Measurements from ENCODE around the gene PRKAG2. TPM values are rescaled to one million over a fixed set of nuclear protein-coding genes. Genes with fewer than 3 reads are reported as not detected.

The PRKAG2 gene
- total RNA-seq, 1 experiment from 2014 or later: 73.9 TPM

DNA sequence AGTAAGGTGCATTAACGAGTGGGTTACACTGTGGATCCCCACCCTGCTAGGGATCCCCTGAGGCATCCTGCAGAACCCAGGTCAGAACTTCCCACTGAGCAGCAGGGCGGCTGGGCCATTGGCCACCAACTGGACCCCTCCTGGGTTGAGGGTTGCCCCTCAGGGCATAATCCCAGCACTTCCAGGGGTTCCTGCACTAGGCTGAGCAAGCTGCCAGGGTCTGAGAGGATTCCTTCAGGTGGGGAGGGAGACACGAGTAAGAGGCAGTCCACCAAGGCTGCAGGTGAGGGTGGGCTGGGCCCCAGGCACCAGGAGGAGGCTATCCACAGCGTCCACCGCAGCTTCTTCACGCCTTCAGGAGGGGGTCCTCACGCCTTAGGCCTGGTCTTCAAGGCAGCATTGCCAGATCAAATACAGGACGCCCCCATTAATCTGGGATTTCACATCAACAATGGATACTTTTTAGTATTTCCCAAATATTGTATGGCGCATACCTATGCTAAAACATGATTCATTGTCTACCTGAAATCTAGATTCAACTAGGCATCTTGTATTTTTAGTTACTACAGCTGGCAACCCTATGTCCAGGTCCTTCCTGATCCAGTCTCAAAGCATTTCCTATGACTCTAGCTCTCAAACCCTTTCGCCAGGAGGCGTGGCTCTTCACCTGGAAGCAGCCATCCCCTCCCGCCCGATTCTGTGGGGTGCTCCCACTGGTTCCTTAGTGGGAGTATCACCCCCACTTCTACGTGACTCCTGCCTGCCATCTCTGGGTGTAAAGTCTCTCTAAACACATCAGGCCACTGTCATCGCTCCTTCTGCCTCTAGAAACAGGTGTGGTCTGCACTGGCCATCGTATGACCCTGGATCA is 4.1 kb downstream of the PRKAG2 start:
- Mint-ChIP-seq H3K9me3 (ENCODE audit: unreplicated experiment) (no peaks in the 10 kb centered on the region), H3K4me1 (ENCODE audit: insufficient read depth, unreplicated experiment) (no peaks in the 10 kb centered on the region), H3K36me3 (ENCODE audit: insufficient read depth, unreplicated experiment) (peaks cover 5% of the 10 kb centered on the region), H3K27ac (ENCODE audit: low read depth, unreplicated experiment) (no peak overlapping the region), H3K27me3 (ENCODE audit: insufficient read depth, unreplicated experiment) (no peaks in the 10 kb centered on the region), H3K4me3 (ENCODE audit: unreplicated experiment) (no peak overlapping the region)
- no TSS peak for BruUV-seq (replicated peaks)
- TF ChIP-seq, protein P1, sequence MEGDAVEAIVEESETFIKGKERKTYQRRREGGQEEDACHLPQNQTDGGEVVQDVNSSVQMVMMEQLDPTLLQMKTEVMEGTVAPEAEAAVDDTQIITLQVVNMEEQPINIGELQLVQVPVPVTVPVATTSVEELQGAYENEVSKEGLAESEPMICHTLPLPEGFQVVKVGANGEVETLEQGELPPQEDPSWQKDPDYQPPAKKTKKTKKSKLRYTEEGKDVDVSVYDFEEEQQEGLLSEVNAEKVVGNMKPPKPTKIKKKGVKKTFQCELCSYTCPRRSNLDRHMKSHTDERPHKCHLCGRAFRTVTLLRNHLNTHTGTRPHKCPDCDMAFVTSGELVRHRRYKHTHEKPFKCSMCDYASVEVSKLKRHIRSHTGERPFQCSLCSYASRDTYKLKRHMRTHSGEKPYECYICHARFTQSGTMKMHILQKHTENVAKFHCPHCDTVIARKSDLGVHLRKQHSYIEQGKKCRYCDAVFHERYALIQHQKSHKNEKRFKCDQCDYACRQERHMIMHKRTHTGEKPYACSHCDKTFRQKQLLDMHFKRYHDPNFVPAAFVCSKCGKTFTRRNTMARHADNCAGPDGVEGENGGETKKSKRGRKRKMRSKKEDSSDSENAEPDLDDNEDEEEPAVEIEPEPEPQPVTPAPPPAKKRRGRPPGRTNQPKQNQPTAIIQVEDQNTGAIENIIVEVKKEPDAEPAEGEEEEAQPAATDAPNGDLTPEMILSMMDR (IDR thresholded peaks at IDR 0.05; ENCODE audit: unreplicated experiment): no peak
- no peak for DNase-seq (ENCODE audit: unreplicated experiment)
- ChIA-PET POLR2A (no interaction called here), CTCF (interaction anchor here (1.2 kb wide), 1 partner anchor 89 kb away, joined by 5 read pairs; no protein-coding TSS in a partner anchor)
- intact Hi-C loops (cut with micrococcal nuclease): loop anchor here (2.0 to 10.0 kb wide), 2 partner anchors 90 to 272 kb away; no protein-coding TSS in a partner anchor

DNA sequence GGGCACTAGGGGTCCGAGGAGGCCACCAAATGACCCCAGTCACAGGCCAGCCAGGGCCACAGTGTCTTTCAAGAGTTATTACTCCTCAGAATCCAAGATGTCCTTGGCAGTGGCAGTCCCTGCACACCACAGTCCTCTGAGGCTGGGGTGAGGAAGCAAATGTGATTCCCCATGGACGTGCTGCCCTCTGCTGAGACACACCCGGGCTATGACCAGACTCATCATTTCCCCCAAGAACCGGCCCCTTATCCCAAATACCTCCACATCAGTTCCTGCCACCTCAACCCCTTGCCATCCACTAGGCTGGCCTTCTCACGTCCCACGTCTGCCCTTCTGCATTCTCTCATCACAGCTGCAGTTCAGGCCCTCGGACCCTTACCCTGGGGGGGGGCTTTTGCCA is 5.0 kb downstream of the PRKAG2 start:
- Mint-ChIP-seq H3K27ac (ENCODE audit: low read depth, unreplicated experiment) (no peak overlapping the region), H3K36me3 (ENCODE audit: insufficient read depth, unreplicated experiment) (peaks cover 5% of the 10 kb centered on the region), H3K9me3 (ENCODE audit: unreplicated experiment) (no peaks in the 10 kb centered on the region), H3K4me1 (ENCODE audit: insufficient read depth, unreplicated experiment) (no peaks in the 10 kb centered on the region), H3K4me3 (ENCODE audit: unreplicated experiment) (no peak overlapping the region), H3K27me3 (ENCODE audit: insufficient read depth, unreplicated experiment) (no peaks in the 10 kb centered on the region)
- POLR2A ChIA-PET: no interaction called here
- intact Hi-C loops (cut with micrococcal nuclease): loop anchor here (2.0 to 10.0 kb wide), 2 partner anchors 89 to 273 kb away; no protein-coding TSS in a partner anchor
- TF ChIP-seq, protein P1 (IDR thresholded peaks at IDR 0.05; ENCODE audit: unreplicated experiment): peak; percentile 22
- DNase-seq (ENCODE audit: unreplicated experiment): no peak
- no TSS peak for BruUV-seq (replicated peaks)
- CTCF ChIA-PET: interaction anchor here (0.6 to 1.6 kb wide), 4 partner anchors 12 to 90 kb away, joined by 3 to 8 read pairs (median 4); no protein-coding TSS in a partner anchor

DNA sequence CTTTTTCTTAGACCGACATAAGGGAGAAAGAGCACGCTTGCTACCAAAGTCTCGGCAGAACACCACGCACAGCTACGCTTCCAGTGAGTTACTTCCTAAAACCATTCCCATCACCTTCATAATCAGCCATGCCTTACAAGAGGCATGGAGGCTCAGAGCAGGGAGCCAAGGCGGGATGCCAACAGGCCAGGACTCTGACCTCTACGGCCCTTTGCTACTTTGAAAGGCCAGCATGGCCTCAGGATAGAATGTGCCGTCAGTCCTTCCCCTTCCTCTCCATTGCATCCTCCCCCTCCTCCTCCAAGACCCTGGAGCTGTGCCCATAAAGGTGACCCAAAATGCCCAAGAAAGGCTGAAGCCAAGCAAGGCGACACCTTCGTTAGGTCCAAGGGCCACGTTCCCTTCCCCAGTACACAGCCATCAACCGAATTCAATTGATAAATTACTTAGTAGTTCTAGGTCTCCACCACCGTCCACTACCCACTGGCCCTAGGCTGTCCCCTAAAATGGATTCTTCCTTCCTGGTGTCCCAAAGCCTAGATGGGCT is 5.7 kb downstream of the PRKAG2 start:
- Mint-ChIP-seq H3K36me3 (ENCODE audit: insufficient read depth, unreplicated experiment) (peaks cover 5% of the 10 kb centered on the region), H3K27ac (ENCODE audit: low read depth, unreplicated experiment) (no peak overlapping the region), H3K27me3 (ENCODE audit: insufficient read depth, unreplicated experiment) (no peaks in the 10 kb centered on the region), H3K9me3 (ENCODE audit: unreplicated experiment) (no peaks in the 10 kb centered on the region), H3K4me3 (ENCODE audit: unreplicated experiment) (no peak overlapping the region), H3K4me1 (ENCODE audit: insufficient read depth, unreplicated experiment) (no peaks in the 10 kb centered on the region)
- ChIA-PET CTCF (interaction anchor here (0.6 to 1.6 kb wide), 5 partner anchors 61 to 121 kb away, joined by 3 to 8 read pairs (median 4); no protein-coding TSS in a partner anchor), POLR2A (no interaction called here)
- intact Hi-C loops (cut with micrococcal nuclease): loop anchor here (10.0 kb wide), 1 partner anchor 274 kb away; no protein-coding TSS in a partner anchor
- TF ChIP-seq, protein P1 (IDR thresholded peaks at IDR 0.05; ENCODE audit: unreplicated experiment): no peak
- no TSS peak for BruUV-seq (replicated peaks)
- DNase-seq (ENCODE audit: unreplicated experiment): no peak
